ENCODE results near the gene RPRML. TPM values are rescaled to one million over a fixed set of nuclear protein-coding genes. Genes with fewer than 3 reads are reported as not detected.
"Not testable (repeated sequence)": the region's sequence is repeated elsewhere in the genome, so short reads cannot be mapped to it uniquely, and the experiment has no call there.

RPRML gene
- total RNA-seq (ENCODE audit: low replicate concordance), result 0.43 and 0.46 TPM in 2 replicates
- long read RNA-seq, result 0 reads

- no peaks in the 10 kb centered on the region for H3K36me3 Mint-ChIP-seq
- DNase-seq (ENCODE audit: extremely low spot score, unreplicated experiment), result no peak
- peaks cover 17% of the 10 kb centered on the region for H3K4me1 Mint-ChIP-seq (ENCODE audit: unreplicated experiment)
- peaks cover 73% of the 10 kb centered on the region for H3K27me3 Mint-ChIP-seq
- H3K9me3 Mint-ChIP-seq, result no peaks in the 10 kb centered on the region
- TF ChIP-seq, protein P1, sequence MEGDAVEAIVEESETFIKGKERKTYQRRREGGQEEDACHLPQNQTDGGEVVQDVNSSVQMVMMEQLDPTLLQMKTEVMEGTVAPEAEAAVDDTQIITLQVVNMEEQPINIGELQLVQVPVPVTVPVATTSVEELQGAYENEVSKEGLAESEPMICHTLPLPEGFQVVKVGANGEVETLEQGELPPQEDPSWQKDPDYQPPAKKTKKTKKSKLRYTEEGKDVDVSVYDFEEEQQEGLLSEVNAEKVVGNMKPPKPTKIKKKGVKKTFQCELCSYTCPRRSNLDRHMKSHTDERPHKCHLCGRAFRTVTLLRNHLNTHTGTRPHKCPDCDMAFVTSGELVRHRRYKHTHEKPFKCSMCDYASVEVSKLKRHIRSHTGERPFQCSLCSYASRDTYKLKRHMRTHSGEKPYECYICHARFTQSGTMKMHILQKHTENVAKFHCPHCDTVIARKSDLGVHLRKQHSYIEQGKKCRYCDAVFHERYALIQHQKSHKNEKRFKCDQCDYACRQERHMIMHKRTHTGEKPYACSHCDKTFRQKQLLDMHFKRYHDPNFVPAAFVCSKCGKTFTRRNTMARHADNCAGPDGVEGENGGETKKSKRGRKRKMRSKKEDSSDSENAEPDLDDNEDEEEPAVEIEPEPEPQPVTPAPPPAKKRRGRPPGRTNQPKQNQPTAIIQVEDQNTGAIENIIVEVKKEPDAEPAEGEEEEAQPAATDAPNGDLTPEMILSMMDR (conservative IDR thresholded peaks at IDR 0.05), result no peak
- peak within 1 kb of the TSS; percentile 74 for H3K27ac Mint-ChIP-seq
- peak within 1 kb of the TSS; percentile 93 for H3K4me3 Mint-ChIP-seq
Measured at GRCh38 chr17:46979147-46979863, at the start of gene RPRML. Gene RPRML, minus strand, starts transcription at chr17:46979253. Its CDS starts 246 bp downstream, at chr17:46979007.

DNA sequence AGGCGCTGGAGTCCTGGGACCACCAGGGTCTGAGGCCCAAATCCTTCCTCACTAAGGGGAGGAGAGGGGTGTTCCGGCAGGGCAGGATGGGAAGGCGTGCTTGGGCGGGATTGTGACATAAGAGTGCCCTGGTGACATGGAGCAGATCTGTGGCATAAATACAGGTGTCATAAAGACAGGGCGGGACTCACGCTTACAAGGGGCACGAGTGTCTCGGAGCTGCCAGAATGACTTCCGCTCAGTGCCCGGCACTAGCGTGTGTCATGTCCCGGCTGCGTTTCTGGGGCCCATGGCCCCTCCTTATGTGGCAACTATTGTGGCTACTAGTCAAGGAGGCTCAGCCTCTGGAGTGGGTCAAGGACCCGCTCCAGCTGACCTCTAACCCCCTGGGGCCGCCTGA is 37.9 kb upstream of the RPRML start:
- H3K4me1 Mint-ChIP-seq (ENCODE audit: unreplicated experiment); H3K36me3 Mint-ChIP-seq; H3K9me3 Mint-ChIP-seq; DNase-seq (ENCODE audit: extremely low spot score, unreplicated experiment); H3K27ac Mint-ChIP-seq; H3K4me3 Mint-ChIP-seq; H3K27me3 Mint-ChIP-seq: not testable (repeated sequence)

GRCh38 chr17:47013341-47013740 is 34.3 kb upstream of the RPRML start:
- no peak for DNase-seq (ENCODE audit: extremely low spot score, unreplicated experiment)

DNA sequence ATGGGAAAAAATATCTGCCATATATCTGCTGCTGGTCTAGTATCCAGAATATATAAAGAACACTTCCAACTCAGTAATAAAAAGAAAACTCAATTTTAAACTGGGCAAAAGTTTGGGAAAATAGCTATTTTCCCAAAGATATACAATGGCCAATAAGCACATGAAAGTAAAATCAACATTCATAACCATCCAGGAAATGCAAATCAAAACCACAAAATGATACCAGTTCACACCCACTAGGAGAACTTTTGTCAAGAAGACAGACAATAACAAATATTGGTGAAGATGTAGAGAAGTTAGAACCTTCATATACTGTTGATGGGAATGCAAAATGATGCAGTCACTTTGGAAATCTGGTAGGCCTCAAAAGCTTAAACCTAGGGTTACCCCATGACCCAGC is 33.4 kb upstream of the RPRML start:
- no peaks in the 10 kb centered on the region for H3K9me3 Mint-ChIP-seq
- DNase-seq (ENCODE audit: extremely low spot score, unreplicated experiment), result no peak
- no peaks in the 10 kb centered on the region for H3K4me1 Mint-ChIP-seq (ENCODE audit: unreplicated experiment)
- no peak overlapping the region for H3K4me3 Mint-ChIP-seq
- H3K36me3 Mint-ChIP-seq, result no peaks in the 10 kb centered on the region
- TF ChIP-seq, protein P1 (conservative IDR thresholded peaks at IDR 0.05), result no peak
- no peaks in the 10 kb centered on the region for H3K27me3 Mint-ChIP-seq
- H3K27ac Mint-ChIP-seq, result no peak overlapping the region

More at GRCh38 chr17:47013341-47013740, 34.3 kb upstream of the RPRML start:
- TF ChIP-seq, protein P1 (conservative IDR thresholded peaks at IDR 0.05), result no peak
- no peak overlapping the region for H3K4me3 Mint-ChIP-seq
- H3K27ac Mint-ChIP-seq, result no peak overlapping the region
- H3K27me3 Mint-ChIP-seq, result no peaks in the 10 kb centered on the region
- H3K36me3 Mint-ChIP-seq, result no peaks in the 10 kb centered on the region
- H3K9me3 Mint-ChIP-seq, result no peaks in the 10 kb centered on the region
- no peaks in the 10 kb centered on the region for H3K4me1 Mint-ChIP-seq (ENCODE audit: unreplicated experiment)

GRCh38 chr17:47009759-47010594 is 30.9 kb upstream of the RPRML start:
- H3K36me3 Mint-ChIP-seq, result no peaks in the 10 kb centered on the region
- H3K27me3 Mint-ChIP-seq, result no peaks in the 10 kb centered on the region
- DNase-seq (ENCODE audit: extremely low spot score, unreplicated experiment), result no peak
- no peak overlapping the region for H3K4me3 Mint-ChIP-seq
- H3K27ac Mint-ChIP-seq, result no peak overlapping the region
- TF ChIP-seq, protein P1 (conservative IDR thresholded peaks at IDR 0.05), result no peak
- no peaks in the 10 kb centered on the region for H3K9me3 Mint-ChIP-seq
- no peaks in the 10 kb centered on the region for H3K4me1 Mint-ChIP-seq (ENCODE audit: unreplicated experiment)

DNA sequence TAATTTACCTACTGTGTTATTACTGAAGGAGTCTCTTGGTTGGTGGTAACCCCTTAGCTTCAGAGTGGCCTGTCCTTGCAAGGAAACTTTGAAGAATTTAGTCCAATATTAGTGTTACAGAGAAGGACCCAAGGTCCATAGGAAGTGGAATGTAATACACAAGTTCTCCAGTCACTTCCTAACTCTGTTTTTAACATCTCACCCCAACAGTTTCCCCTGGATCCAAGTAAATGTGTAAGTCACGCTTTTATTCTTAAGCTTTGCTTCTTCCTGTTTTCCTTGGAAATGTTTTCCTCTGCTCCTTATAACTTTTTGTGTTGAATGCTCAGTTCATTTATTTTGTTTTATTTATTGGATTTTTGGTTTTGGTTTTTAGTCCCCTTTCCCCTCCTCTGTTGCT is 25.9 kb upstream of the RPRML start:
- DNase-seq (ENCODE audit: extremely low spot score, unreplicated experiment), result no peak
- H3K4me3 Mint-ChIP-seq, result no peak overlapping the region
- H3K36me3 Mint-ChIP-seq, result no peaks in the 10 kb centered on the region
- H3K9me3 Mint-ChIP-seq, result no peaks in the 10 kb centered on the region
- no peak overlapping the region for H3K27ac Mint-ChIP-seq
- H3K27me3 Mint-ChIP-seq, result no peaks in the 10 kb centered on the region
- TF ChIP-seq, protein P1 (conservative IDR thresholded peaks at IDR 0.05), result no peak
- H3K4me1 Mint-ChIP-seq (ENCODE audit: unreplicated experiment), result no peaks in the 10 kb centered on the region

DNA sequence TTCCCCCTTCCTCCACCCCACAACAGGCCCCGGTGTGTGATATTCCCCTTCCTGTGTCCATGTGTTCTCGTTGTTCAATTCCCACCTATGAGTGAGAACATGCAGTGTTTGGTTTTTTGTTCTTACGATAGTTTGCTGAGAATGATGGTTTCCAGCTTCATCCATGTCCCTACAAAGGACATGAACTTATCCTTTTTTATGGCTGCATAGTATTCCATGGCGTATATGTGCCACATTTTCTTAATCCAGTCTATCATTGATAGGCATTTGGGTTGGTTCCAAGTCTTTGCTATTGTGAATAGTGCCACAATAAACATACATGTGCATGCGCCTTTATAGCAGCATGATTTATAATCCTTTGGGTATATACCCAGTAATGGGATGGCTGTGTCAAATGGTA is 24.8 kb upstream of the RPRML start:
- H3K9me3 Mint-ChIP-seq, result not testable (repeated sequence)

More for the DNA sequence above, 24.8 kb upstream of the RPRML start:
- not testable (repeated sequence) for H3K4me1 Mint-ChIP-seq (ENCODE audit: unreplicated experiment); H3K27me3 Mint-ChIP-seq; H3K27ac Mint-ChIP-seq; DNase-seq (ENCODE audit: extremely low spot score, unreplicated experiment); H3K4me3 Mint-ChIP-seq; H3K36me3 Mint-ChIP-seq

Data from type B pancreatic cell (in vitro differentiated cells).